K562 (cell line): Measurements from ENCODE around the gene SRP72. TPM values are rescaled to one million over a fixed set of nuclear protein-coding genes. Genes with fewer than 3 reads are reported as not detected.

Experiments
- ATAC-seq: fragments of 200-7000 bp; cut with Tn5 transposase; 3 replicates; pipeline ENCODE4 v1.9.1; 2020; ENCODE audit warnings: moderate library complexity
- BruUV-seq: library from RNA; stranded (reverse); fragments of 400-500 nt; replicated peaks from 2 replicates; lab custom pipeline; 2021; lab: Mats Ljungman, UMichigan
- CTCF ChIA-PET: fragments of 300-600 bp; formaldehyde crosslinking; extraction: SDS; loops from one replicate; lab custom pipeline; 2021; ENCODE audit warnings: low intra/inter-chr PET ratio; lab: Yijun Ruan, JAX
- POLR2A ChIA-PET: fragments of 300-600, 350-650 bp; sonication (Branson Sonifier 250); formaldehyde crosslinking; extraction: SDS; loops from one replicate; lab custom pipeline; 2021; ENCODE audit warnings: antibody characterized with exemption, inconsistent platforms; lab: Yijun Ruan, JAX
- DNase-seq, 4 experiments: peaks; one replicate each; pipeline versions ENCODE4 v3.0.0 to v3.0.0-alpha.2; 2011 to 2018; ENCODE audit warnings: low spot score in 3 of 4, mixed read lengths in 3 of 4; ENCODE audit errors: extremely low read depth in 1 of 4
- FAIRE-seq: peaks from 2 replicates; lab custom pipeline; 2011; peaks lifted over from hg19 to GRCh38; lab: Jason Lieb, UNC
- H2AFZ ChIP-seq: 2 replicates; pipeline ENCODE4 v1.6.0; 2011; ENCODE audit warnings: low read depth, low read length, control low read depth, inconsistent platforms
- H3K27ac ChIP-seq: fragments of 200-600 bp; 3 replicates; pipeline ENCODE4 v1.8.0; 2011; ENCODE audit warnings: low read depth, mild to moderate bottlenecking, control low read depth, inconsistent platforms, low read length, moderate library complexity, mixed read lengths; ENCODE audit errors: extremely low read depth
- H3K27me3 ChIP-seq, 2 experiments: fragments of 300-600 bp in 1 of 2; 2 replicates in 1 of 2; 3 replicates in 1 of 2; pipeline versions ENCODE4 v1.6.0 to v1.8.0; 2011; ENCODE audit warnings: inconsistent platforms in 2 of 2, low read length in 2 of 2, mild to moderate bottlenecking in 1 of 2, mixed read lengths in 1 of 2, moderate library complexity in 1 of 2; ENCODE audit not compliant: control insufficient read depth in 2 of 2, insufficient read depth in 2 of 2
- H3K36me3 ChIP-seq: fragments of 300-600 bp; 3 replicates; pipeline ENCODE4 v1.8.0; 2011; ENCODE audit warnings: mild to moderate bottlenecking, low read length, inconsistent platforms; ENCODE audit not compliant: control insufficient read depth, insufficient read depth
- H3K4me1 ChIP-seq, 2 experiments: fragments of 200-600 bp in 1 of 2; replicated peaks in 1 of 2; 2 replicates in 1 of 2; 3 replicates in 1 of 2; pipeline versions ENCODE4 v1.5.1 to v1.8.0; 2011; ENCODE audit warnings: inconsistent platforms in 2 of 2, low read length in 2 of 2, mild to moderate bottlenecking in 1 of 2, mixed read lengths in 1 of 2, moderate library complexity in 1 of 2; ENCODE audit not compliant: control insufficient read depth in 2 of 2, insufficient read depth in 2 of 2
- H3K4me2 ChIP-seq: 2 replicates; pipeline ENCODE4 v1.6.1; 2011; ENCODE audit warnings: low read length, control low read depth, inconsistent platforms, mixed read lengths; ENCODE audit not compliant: insufficient read depth
- H3K4me3 ChIP-seq: fragments of 200-600 bp; sonication (generic), shearing (Covaris generic); 2 replicates; pipeline ENCODE4 v1.5.1; 2016; ENCODE audit warnings: control low read depth, inconsistent platforms
- H3K79me2 ChIP-seq: fragments of 200-600 bp; 3 replicates; pipeline ENCODE4 v1.8.0; 2011; ENCODE audit warnings: low read length, inconsistent platforms; ENCODE audit not compliant: control insufficient read depth, insufficient read depth
- H3K9ac ChIP-seq, 2 experiments: 2 replicates each; pipeline versions ENCODE4 v1.6.0 to v1.6.1; 2011; ENCODE audit warnings: low read depth in 2 of 2, low read length in 2 of 2, control low read depth in 1 of 2, inconsistent platforms in 1 of 2, mild to moderate bottlenecking in 1 of 2, mixed read lengths in 1 of 2; ENCODE audit not compliant: insufficient read depth in 1 of 2
- H3K9me1 ChIP-seq: one replicate; pipeline ENCODE4 v1.6.0; 2011; ENCODE audit warnings: inconsistent platforms, mild to moderate bottlenecking, low read length, moderate library complexity; ENCODE audit not compliant: control insufficient read depth, insufficient read depth
- H3K9me3 ChIP-seq: replicated peaks from 2 replicates; pipeline ENCODE4 v1.5.1; 2011; ENCODE audit warnings: low read depth, low read length, inconsistent platforms; ENCODE audit not compliant: control insufficient read depth, insufficient read depth
- H4K20me1 ChIP-seq: replicated peaks from 2 replicates; pipeline ENCODE4 v1.6.1; 2011; ENCODE audit warnings: low read length, inconsistent platforms, mixed read lengths; ENCODE audit not compliant: control insufficient read depth, insufficient read depth
- AFF4 ChIP-seq: sonication (generic); formaldehyde crosslinking; IDR thresholded peaks from 2 replicates; pipeline ENCODE4 v1.8.0; 2023; ENCODE audit warnings: mild to moderate bottlenecking, missing genetic modification reagents
- ARNT ChIP-seq, 2 experiments: fragments of 450-650 bp; IDR thresholded peaks; 2 replicates each; pipeline ENCODE4 v1.6.1; 2016; ENCODE audit warnings: mild to moderate bottlenecking in 1 of 2
- BRD4 ChIP-seq: fragments of 200-600 bp; sonication (generic); IDR thresholded peaks from 2 replicates; pipeline ENCODE4 v1.6.1; 2017; ENCODE audit warnings: inconsistent platforms
- RFX1 ChIP-seq: fragments of 450-650 bp; IDR thresholded peaks from 2 replicates; pipeline ENCODE4 v1.6.1; 2016; ENCODE audit warnings: mild to moderate bottlenecking, moderate library complexity
- SMAD2 ChIP-seq: fragments of 150-350 bp; IDR thresholded peaks from 2 replicates; pipeline ENCODE4 v1.6.1; 2014; ENCODE audit warnings: low read depth, mild to moderate bottlenecking, low read length
- SNAPC5 ChIP-seq: fragments of 250-450 bp; sonication (Bioruptor Pico); IDR thresholded peaks from 2 replicates; pipeline ENCODE4 v1.8.0; 2021; ENCODE audit warnings: moderate library complexity, mild to moderate bottlenecking, inconsistent platforms
- ZNF146 ChIP-seq: IDR thresholded peaks from one replicate; pipeline ENCODE4 v1.6.1; 2018; ENCODE audit warnings: missing compliant biosample characterization; ENCODE audit not compliant: unreplicated experiment
- WGBS: fragments of 100-300 bp; shearing (Covaris generic); methylation state at CpG from one replicate; pipeline ENCODE4 v1.1.6; 2016; ENCODE audit warnings: low coverage, mixed read lengths; ENCODE audit not compliant: insufficient coverage; ENCODE audit errors: missing lambda C conversion rate; 5-methylcytosine and 5-hydroxymethylcytosine counted together
- in situ Hi-C: fragments of 300-500 bp; cut with MboI; formaldehyde crosslinking; loops from 4 replicates; pipeline ENCODE4 v1.15.0; 2018; ENCODE audit warnings: inconsistent platforms, mixed read lengths
- intact Hi-C: fragments of 100-400 bp; cut with micrococcal nuclease; formaldehyde crosslinking; loops from 2 replicates; pipeline ENCODE4 v1.14.2; 2022
- polyA plus RNA-seq, 8 experiments: library from polyadenylated mRNA; depleted of rRNA in 4 of 8; stranded (reverse) in 5 of 8; unstranded in 3 of 8; fragments of >200 nt; fragmentation: Nextera tagmentation in 2 of 8; fragmentation: Illumina TruSeq in 1 of 8; extraction: Ambion mirVana in 2 of 8; extraction: Trizol in 1 of 8; gene quantifications; 2 replicates each; pipeline versions ENCODE4 v1.2.1 to v1.2.3, GENCODE V29; 2011 to 2014; ENCODE audit warnings: inconsistent platforms in 1 of 8, missing spikeins in 1 of 8
- total RNA-seq, 7 experiments: library from RNA; depleted of rRNA in 6 of 7; stranded (reverse); fragments of >200 nt in 6 of 7; fragmentation: Illumina TruSeq in 2 of 7; extraction: Trizol in 2 of 7; gene quantifications; 2 replicates each; pipeline versions ENCODE4 v1.2.1 to v1.2.3, GENCODE V29; 2011 to 2021; ENCODE audit warnings: low replicate concordance in 1 of 7
- TF ChIP-seq, protein P1 (sequence below): fragments of 450-650 bp; IDR thresholded peaks from 2 replicates; pipeline ENCODE4 v1.6.1; 2017; ENCODE audit warnings: antibody characterized with exemption, mild to moderate bottlenecking

SRP72 gene
- total and polyA plus RNA-seq, 9 of the 15 experiments (the other 6 are each of a cell fraction or from before 2014, with no cell fraction given), result 124 to 341 (median 202) TPM

- no peak overlapping the region for H2AFZ ChIP-seq
- H4K20me1 ChIP-seq, result peaks cover 9% of the 10 kb centered on the region; the same call in 1 of the 2 replicates
- TF ChIP-seq ZNF146 (peak; percentile 47), BRD4 (no peak), RFX1 (peak; percentile 50)
- 75% methylated on average over 5 of the region's 6 CpGs for WGBS
- peaks cover 100% of the 10 kb centered on the region for H3K79me2 ChIP-seq
- H3K27ac ChIP-seq, result no peak overlapping the region
- DNase-seq (no peak), ATAC-seq (no peak), FAIRE-seq (no peak)
- no peaks in the 10 kb centered on the region for H3K9me1 ChIP-seq
- peaks cover 37% of the 10 kb centered on the region; the same call in 2 of the 3 replicates for H3K36me3 ChIP-seq
- intact Hi-C loops, result no loop called here
- no peaks in the 10 kb centered on the region for H3K9me3 ChIP-seq
- no peak overlapping the region for H3K9ac ChIP-seq
- H3K4me3 ChIP-seq, result no peak overlapping the region
- no peaks in the 10 kb centered on the region for H3K27me3 ChIP-seq
- no TSS peak for BruUV-seq
- ChIA-PET CTCF (no interaction called here), POLR2A (interaction anchor here (0.6 to 1.1 kb wide), 2 partner anchors 9 to 40 kb away, joined by 3 to 5 read pairs; partner anchors contain the start of gene PPAT)
- in situ Hi-C loops, result no loop called here
- H3K4me2 ChIP-seq, result no peak overlapping the region
- peaks cover 0 to 13% of the 10 kb centered on the region in 2 experiments; a peak in 2 of 5 replicates for H3K4me1 ChIP-seq
Measured at GRCh38 chr4:56426273-56426672, 41.1 kb upstream of the SRP72 start.

- BruUV-seq, result no TSS peak
- no peak overlapping the region for H3K9ac ChIP-seq
- 100% methylated on average over 1 of the region's 1 CpG for WGBS
- ATAC-seq (no peak), FAIRE-seq (no peak), DNase-seq (no peak)
- H3K9me1 ChIP-seq, result no peaks in the 10 kb centered on the region
- no peaks in the 10 kb centered on the region for H3K9me3 ChIP-seq
- ChIA-PET CTCF (no interaction called here), POLR2A (no interaction called here)
- no peak overlapping the region for H3K4me3 ChIP-seq
- peaks cover 42% of the 10 kb centered on the region; the same call in 2 of the 3 replicates for H3K36me3 ChIP-seq
- H3K27me3 ChIP-seq, result no peaks in the 10 kb centered on the region
- in situ Hi-C loops (no loop called here), intact Hi-C loops (no loop called here)
- peaks cover 2 to 18% of the 10 kb centered on the region in 2 experiments; a peak in 3 of 5 replicates for H3K4me1 ChIP-seq
- peaks cover 12% of the 10 kb centered on the region; the same call in 1 of the 2 replicates for H4K20me1 ChIP-seq
- H3K27ac ChIP-seq, result no peak overlapping the region
- H2AFZ ChIP-seq, result no peak overlapping the region
- peaks cover 100% of the 10 kb centered on the region for H3K79me2 ChIP-seq
- no peak overlapping the region for H3K4me2 ChIP-seq
- no peak for TF ChIP-seq AFF4 (CRISPR knock-in tag)
- no peak for TF ChIP-seq SNAPC5 (CRISPR knock-in tag)
- no peak for TF ChIP-seq ARNT (IDR thresholded peaks at IDR 0.05)
- TF ChIP-seq SMAD2, result no peak
- TF ChIP-seq, protein P1, sequence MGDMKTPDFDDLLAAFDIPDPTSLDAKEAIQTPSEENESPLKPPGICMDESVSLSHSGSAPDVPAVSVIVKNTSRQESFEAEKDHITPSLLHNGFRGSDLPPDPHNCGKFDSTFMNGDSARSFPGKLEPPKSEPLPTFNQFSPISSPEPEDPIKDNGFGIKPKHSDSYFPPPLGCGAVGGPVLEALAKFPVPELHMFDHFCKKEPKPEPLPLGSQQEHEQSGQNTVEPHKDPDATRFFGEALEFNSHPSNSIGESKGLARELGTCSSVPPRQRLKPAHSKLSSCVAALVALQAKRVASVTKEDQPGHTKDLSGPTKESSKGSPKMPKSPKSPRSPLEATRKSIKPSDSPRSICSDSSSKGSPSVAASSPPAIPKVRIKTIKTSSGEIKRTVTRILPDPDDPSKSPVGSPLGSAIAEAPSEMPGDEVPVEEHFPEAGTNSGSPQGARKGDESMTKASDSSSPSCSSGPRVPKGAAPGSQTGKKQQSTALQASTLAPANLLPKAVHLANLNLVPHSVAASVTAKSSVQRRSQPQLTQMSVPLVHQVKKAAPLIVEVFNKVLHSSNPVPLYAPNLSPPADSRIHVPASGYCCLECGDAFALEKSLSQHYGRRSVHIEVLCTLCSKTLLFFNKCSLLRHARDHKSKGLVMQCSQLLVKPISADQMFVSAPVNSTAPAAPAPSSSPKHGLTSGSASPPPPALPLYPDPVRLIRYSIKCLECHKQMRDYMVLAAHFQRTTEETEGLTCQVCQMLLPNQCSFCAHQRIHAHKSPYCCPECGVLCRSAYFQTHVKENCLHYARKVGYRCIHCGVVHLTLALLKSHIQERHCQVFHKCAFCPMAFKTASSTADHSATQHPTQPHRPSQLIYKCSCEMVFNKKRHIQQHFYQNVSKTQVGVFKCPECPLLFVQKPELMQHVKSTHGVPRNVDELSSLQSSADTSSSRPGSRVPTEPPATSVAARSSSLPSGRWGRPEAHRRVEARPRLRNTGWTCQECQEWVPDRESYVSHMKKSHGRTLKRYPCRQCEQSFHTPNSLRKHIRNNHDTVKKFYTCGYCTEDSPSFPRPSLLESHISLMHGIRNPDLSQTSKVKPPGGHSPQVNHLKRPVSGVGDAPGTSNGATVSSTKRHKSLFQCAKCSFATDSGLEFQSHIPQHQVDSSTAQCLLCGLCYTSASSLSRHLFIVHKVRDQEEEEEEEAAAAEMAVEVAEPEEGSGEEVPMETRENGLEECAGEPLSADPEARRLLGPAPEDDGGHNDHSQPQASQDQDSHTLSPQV, result no peak
Measured at GRCh38 chr4:56427179-56427578, 40.2 kb upstream of the SRP72 start.
